Natural killer cell (primary cell): ENCODE results near the gene M1AP. TPM values are rescaled to one million over a fixed set of nuclear protein-coding genes. Genes with fewer than 3 reads are reported as not detected.

ENCODE experiments used
- ATAC-seq, 3 donors: fragments of 150-1000 bp in 2 of 3; fragments of 200-7000 bp in 1 of 3; cut with Tn5 transposase; 1 replicate in 1 of 3; 2 replicates in 2 of 3; pipeline ENCODE4 v1.10.0; 2021; ENCODE audit warnings: mild to moderate bottlenecking in 2 of 3, moderate library complexity in 2 of 3
- DNase-seq, 2 donors: peaks; one replicate each; pipeline versions ENCODE4 v3.0.0 to v3.0.0-alpha.2; 2013 to 2021; ENCODE audit warnings: mixed read lengths in 1 of 2
- H3K27ac ChIP-seq: one replicate; pipeline ENCODE4 v1.5.1; 2013; ENCODE audit warnings: mild to moderate bottlenecking, low read length
- H3K27me3 ChIP-seq: one replicate; pipeline ENCODE4 v1.6.1; 2013; ENCODE audit warnings: low read length; ENCODE audit not compliant: control insufficient read depth, insufficient read depth
- H3K36me3 ChIP-seq: one replicate; pipeline ENCODE4 v1.6.1; 2013; ENCODE audit warnings: low read length; ENCODE audit not compliant: control insufficient read depth, insufficient read depth
- H3K4me1 ChIP-seq: one replicate; pipeline ENCODE4 v1.6.1; 2013; ENCODE audit warnings: low read length; ENCODE audit not compliant: control insufficient read depth, insufficient read depth
- H3K4me3 ChIP-seq: one replicate; pipeline ENCODE4 v1.5.1; 2013; ENCODE audit warnings: low read length
- H3K9me3 ChIP-seq: one replicate; pipeline ENCODE4 v1.6.1; 2013; ENCODE audit warnings: low read length; ENCODE audit not compliant: control insufficient read depth, insufficient read depth
- H3K27ac Mint-ChIP-seq, 2 donors: one replicate each; pipeline ENCODE4 v1.8.0; 2022; ENCODE audit warnings: mild to moderate bottlenecking in 2 of 2, mixed read lengths in 2 of 2, moderate library complexity in 1 of 2
- H3K27me3 Mint-ChIP-seq, 2 donors: one replicate each; pipeline ENCODE4 v1.8.0; 2022; ENCODE audit warnings: low read depth in 2 of 2, mixed read lengths in 2 of 2
- H3K36me3 Mint-ChIP-seq: one replicate; pipeline ENCODE4 v1.8.0; 2022; ENCODE audit warnings: mixed read lengths
- H3K4me1 Mint-ChIP-seq, 2 donors: one replicate each; pipeline ENCODE4 v1.8.0; 2022; ENCODE audit warnings: mixed read lengths in 2 of 2
- H3K4me3 Mint-ChIP-seq: one replicate; pipeline ENCODE4 v1.8.0; 2022; ENCODE audit warnings: mild to moderate bottlenecking, moderate library complexity, mixed read lengths
- H3K9me3 Mint-ChIP-seq, 2 donors: one replicate each; pipeline ENCODE4 v1.8.0; 2022; ENCODE audit warnings: mixed read lengths in 2 of 2
- CTCF ChIP-seq: fragments of 200-600 bp; IDR thresholded peaks from one replicate; pipeline ENCODE4 v1.8.0; 2022; ENCODE audit warnings: antibody characterized with exemption
- WGBS: methylation state at CpG from one replicate; pipeline ENCODE4 v1.1.7; 2013; ENCODE audit warnings: missing lambda C conversion rate; ENCODE audit not compliant: insufficient coverage; 5-methylcytosine and 5-hydroxymethylcytosine counted together
- intact Hi-C: fragments of 100-400 bp; cut with micrococcal nuclease; formaldehyde crosslinking; loops from one replicate; pipeline ENCODE4 v1.14.2; 2022
- total RNA-seq, 4 donors: library from RNA; stranded (reverse); fragments of 120-200 nt in 1 of 4; gene quantifications; one replicate each; pipeline versions ENCODE4 v1.2.3 to v1.2.4, GENCODE V29; 2013 to 2022

M1AP gene, protein sequence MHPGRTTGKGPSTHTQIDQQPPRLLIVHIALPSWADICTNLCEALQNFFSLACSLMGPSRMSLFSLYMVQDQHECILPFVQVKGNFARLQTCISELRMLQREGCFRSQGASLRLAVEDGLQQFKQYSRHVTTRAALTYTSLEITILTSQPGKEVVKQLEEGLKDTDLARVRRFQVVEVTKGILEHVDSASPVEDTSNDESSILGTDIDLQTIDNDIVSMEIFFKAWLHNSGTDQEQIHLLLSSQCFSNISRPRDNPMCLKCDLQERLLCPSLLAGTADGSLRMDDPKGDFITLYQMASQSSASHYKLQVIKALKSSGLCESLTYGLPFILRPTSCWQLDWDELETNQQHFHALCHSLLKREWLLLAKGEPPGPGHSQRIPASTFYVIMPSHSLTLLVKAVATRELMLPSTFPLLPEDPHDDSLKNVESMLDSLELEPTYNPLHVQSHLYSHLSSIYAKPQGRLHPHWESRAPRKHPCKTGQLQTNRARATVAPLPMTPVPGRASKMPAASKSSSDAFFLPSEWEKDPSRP
- total RNA-seq, result not detected
- total RNA-seq (2013), result 0.11 TPM

- no peak within 1 kb of the TSS for H3K4me3 ChIP-seq
- no peak for TF ChIP-seq CTCF
Measured at GRCh38 chr2:74648009-74648443, at the start of gene M1AP. Gene M1AP (minus strand): TSS chr2:74648330. CDS start chr2:74640275, 8,055 bp downstream.

DNA sequence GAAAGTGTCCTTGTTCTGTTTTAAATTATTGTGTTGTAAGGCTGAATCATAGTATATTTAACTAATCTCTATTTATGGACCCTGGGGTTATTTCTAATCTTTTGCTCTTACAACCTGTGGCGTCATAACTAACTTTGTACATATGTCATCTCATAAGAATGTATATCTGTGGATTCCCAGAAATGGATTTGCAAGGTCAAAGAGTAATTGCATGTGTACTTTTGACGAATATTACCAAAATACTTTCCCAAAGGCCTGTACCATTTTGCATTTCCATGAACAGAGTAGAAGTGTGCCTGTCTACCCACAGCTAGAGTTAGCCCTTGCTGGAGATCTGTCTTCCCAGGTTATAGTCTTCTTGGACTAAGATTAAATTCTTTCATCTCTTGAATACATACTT lies 48.7 kb upstream of the M1AP start:
- intact Hi-C loops, result no loop called here
- ATAC-seq (no peak), DNase-seq (no peak)
- no peaks in the 10 kb centered on the region for H3K4me1 ChIP-seq
- H3K27ac ChIP-seq, result no peak overlapping the region
- WGBS, result 89% methylated on average over 1 of the region's 2 CpGs
- Mint-ChIP-seq H3K27ac (no peak overlapping the region), H3K9me3 (no peaks in the 10 kb centered on the region), H3K36me3 (no peaks in the 10 kb centered on the region), H3K4me1 (no peaks in the 10 kb centered on the region), H3K4me3 (no peak overlapping the region), H3K27me3 (peaks cover 3 to 13% of the 10 kb centered on the region in 2 donors)
- H3K9me3 ChIP-seq, result no peaks in the 10 kb centered on the region
- no peaks in the 10 kb centered on the region for H3K27me3 ChIP-seq
- TF ChIP-seq CTCF, result no peak
- H3K36me3 ChIP-seq, result no peaks in the 10 kb centered on the region
- no peak overlapping the region for H3K4me3 ChIP-seq

More at GRCh38 chr2:74648009-74648443, at the start of gene M1AP:
- Mint-ChIP-seq H3K9me3 (no peaks in the 10 kb centered on the region), H3K27me3 (peaks cover 36 to 46% of the 10 kb centered on the region in 2 donors), H3K27ac (no peak within 1 kb of the TSS), H3K4me3 (peak within 1 kb of the TSS; percentile 38), H3K4me1 (peaks cover 0 to 4% of the 10 kb centered on the region in 2 donors), H3K36me3 (peaks cover 6% of the 10 kb centered on the region)
- Histone ChIP-seq H3K9me3 (no peaks in the 10 kb centered on the region), H3K27ac (no peak within 1 kb of the TSS), H3K4me1 (no peaks in the 10 kb centered on the region), H3K27me3 (peaks cover 14% of the 10 kb centered on the region), H3K36me3 (no peaks in the 10 kb centered on the region)
- peak in 1 of 2 donors; percentile 18 for DNase-seq
- peak; percentile 40 to 79 (median 46) for ATAC-seq
- intact Hi-C loops, result no loop called here
- WGBS, result 22% methylated on average over 45 of the region's 45 CpGs

- H3K4me1 ChIP-seq, result no peaks in the 10 kb centered on the region
- Mint-ChIP-seq H3K4me3 (no peak overlapping the region), H3K27ac (no peak overlapping the region), H3K27me3 (peaks cover 8 to 17% of the 10 kb centered on the region in 2 donors), H3K9me3 (no peaks in the 10 kb centered on the region), H3K36me3 (no peaks in the 10 kb centered on the region), H3K4me1 (no peaks in the 10 kb centered on the region)
- ATAC-seq, result no peak
- no peak overlapping the region for H3K4me3 ChIP-seq
- no peaks in the 10 kb centered on the region for H3K36me3 ChIP-seq
- whole genome bisulfite sequencing, result 93% methylated on average over 4 of the region's 4 CpGs
- H3K9me3 ChIP-seq, result no peaks in the 10 kb centered on the region
- no peak for DNase-seq
- no peak for TF ChIP-seq CTCF
- no peak overlapping the region for H3K27ac ChIP-seq
- intact Hi-C loops, result no loop called here
- no peaks in the 10 kb centered on the region for H3K27me3 ChIP-seq
Measured at GRCh38 chr2:74695663-74696062, 47.5 kb upstream of the M1AP start.
